ENCODE results near the gene PPP1R18.

The PPP1R18 gene

DNA sequence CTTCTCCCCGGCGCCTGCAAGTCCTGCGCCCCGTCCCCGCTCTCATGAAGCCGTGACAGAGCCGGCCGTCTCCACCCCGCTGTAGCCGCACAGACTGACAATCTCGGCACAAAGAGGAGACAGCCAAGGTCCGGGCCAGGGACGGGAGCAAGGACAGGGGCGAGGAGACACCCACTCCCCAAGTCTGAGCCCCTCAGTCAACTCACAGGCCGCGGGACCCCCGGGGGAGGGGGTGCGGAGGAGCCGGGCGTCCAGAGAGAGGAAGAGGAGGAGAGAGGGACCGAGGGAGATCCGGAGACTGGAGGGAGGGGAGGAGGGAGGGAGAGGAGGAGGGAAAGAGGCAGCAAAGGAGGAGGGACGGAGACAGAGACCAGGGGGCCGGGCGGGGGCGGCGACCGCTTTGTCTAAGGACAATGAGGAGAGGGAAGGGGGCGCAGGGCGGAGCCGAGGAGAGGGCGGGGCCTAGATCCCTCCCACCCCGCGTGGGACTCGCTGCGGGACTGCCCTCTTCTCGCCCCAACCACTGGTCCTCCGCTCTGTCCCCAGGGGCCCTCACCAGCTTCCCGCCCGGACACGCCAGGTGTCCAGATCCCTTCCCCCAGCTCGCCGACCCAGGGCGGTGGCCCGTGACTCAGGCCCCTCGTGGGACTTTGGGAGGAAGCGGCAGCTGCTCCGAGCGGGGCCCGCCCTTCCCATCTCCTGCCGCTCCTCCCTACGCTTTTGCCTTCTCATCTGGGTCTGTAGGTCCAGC is 638 bp upstream of the PPP1R18 start:
- TF ChIP-seq, protein P1, sequence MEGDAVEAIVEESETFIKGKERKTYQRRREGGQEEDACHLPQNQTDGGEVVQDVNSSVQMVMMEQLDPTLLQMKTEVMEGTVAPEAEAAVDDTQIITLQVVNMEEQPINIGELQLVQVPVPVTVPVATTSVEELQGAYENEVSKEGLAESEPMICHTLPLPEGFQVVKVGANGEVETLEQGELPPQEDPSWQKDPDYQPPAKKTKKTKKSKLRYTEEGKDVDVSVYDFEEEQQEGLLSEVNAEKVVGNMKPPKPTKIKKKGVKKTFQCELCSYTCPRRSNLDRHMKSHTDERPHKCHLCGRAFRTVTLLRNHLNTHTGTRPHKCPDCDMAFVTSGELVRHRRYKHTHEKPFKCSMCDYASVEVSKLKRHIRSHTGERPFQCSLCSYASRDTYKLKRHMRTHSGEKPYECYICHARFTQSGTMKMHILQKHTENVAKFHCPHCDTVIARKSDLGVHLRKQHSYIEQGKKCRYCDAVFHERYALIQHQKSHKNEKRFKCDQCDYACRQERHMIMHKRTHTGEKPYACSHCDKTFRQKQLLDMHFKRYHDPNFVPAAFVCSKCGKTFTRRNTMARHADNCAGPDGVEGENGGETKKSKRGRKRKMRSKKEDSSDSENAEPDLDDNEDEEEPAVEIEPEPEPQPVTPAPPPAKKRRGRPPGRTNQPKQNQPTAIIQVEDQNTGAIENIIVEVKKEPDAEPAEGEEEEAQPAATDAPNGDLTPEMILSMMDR (IDR thresholded peaks at IDR 0.05; ENCODE audit: low read depth, low read length, missing control alignments), result no peak
- DNase-seq, result peak; percentile 96
- Histone ChIP-seq H3K4me3 (ENCODE audit: low read depth, low read length) (peak overlapping the region; percentile 89), H3K36me3 (replicated peaks) (peaks cover 16% of the 10 kb centered on the region), H3K27ac (peak overlapping the region; percentile 85), H3K27me3 (replicated peaks) (no peaks in the 10 kb centered on the region)
- in situ Hi-C loops (cut with HindIII; ENCODE audit: low pct_ligation_motif_present, low sequenced_read_pairs), result no loop called here

DNA sequence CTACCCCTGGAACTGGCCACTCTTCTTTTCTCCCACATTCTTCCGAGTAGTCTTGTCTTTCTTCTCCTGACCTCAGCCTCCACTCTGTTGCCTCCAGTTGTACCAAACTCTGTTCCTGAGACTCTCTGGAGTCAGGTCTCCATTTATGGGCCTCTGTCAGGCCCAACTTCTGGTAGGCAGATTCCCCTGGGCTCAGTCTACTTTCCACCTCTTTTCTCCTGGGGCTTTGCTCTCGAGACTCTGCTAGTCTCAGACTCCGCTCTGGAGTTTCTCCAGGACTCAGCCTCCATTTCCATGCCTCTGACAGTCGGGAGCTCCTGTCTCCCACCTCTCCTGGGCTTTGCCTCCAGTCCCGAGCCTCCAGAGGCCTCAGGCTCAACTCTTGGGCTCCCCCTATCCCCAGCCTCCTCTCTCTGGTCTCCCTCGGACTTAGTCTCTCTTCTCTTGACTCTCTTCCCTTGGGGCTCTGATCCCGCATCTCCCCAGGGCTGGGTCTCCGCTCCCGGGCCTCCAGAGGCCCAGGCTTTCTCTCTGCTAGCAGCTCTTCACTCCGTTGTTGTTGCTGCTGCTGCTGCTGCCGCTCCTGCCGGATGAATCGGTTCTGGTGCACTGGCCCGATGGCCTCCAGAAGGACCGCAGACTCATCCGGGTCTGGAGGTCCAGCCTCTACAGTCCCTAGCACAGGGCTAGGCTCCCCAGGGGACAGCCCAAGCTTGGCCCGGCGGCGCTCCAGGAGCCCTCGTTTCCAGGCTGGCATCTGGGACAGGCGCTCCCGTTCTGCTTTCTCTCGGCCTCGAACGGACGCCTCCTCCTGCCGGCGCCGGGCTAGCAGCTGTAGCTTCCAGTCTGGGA is 1.1 kb downstream of the PPP1R18 start:
- Histone ChIP-seq H3K27me3 (replicated peaks) (no peaks in the 10 kb centered on the region), H3K27ac (peak overlapping the region; percentile 85), H3K4me3 (ENCODE audit: low read depth, low read length) (peak overlapping the region; percentile 89), H3K36me3 (replicated peaks) (peaks cover 25% of the 10 kb centered on the region)
- TF ChIP-seq, protein P1 (IDR thresholded peaks at IDR 0.05; ENCODE audit: low read depth, low read length, missing control alignments), result peak; percentile 60
- no peak for DNase-seq
- in situ Hi-C loops (cut with HindIII; ENCODE audit: low pct_ligation_motif_present, low sequenced_read_pairs), result no loop called here

DNA sequence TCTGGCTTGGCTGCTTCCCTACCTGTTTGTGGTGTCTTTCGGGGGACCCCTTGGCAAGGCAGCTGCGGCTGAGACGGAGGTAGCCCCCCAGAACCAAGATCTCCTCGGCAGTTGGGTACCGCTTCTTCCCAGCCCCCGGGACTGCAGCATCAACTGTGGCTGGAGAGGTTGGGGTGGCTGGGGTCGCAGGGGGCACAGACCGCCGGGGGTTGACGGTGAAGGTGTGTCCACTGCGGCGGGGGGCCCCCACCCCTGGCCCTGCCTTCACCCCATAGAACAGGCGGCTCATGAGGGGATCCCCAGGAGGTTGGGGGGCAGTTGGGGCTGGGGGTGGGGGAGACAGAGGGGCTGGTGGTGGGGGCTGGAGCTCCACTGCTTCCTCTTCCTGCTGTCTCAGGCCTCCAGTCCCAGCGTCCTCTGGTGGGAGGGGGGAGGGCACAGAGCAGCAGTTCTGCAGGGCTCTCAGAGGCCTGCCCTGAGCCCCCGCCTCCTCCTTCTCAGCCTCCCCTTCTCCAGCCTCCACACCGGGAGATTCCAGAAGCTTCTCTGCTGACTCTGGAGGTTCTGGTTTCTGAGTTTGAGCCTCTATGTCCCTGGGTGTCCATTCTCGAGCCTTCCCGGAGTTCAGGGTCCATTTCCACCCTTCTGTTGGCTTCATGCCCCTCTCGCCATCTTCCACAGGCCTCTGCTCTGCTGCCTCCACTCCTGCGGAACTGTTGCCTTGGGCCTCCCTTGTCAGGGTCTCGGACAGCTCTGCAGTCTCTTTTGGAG is 1.9 kb downstream of the PPP1R18 start:
- TF ChIP-seq, protein P1 (IDR thresholded peaks at IDR 0.05; ENCODE audit: low read depth, low read length, missing control alignments), result no peak
- Histone ChIP-seq H3K27ac (peak overlapping the region; percentile 85), H3K4me3 (ENCODE audit: low read depth, low read length) (peak overlapping the region; percentile 89), H3K27me3 (replicated peaks) (no peaks in the 10 kb centered on the region), H3K36me3 (replicated peaks) (peaks cover 33% of the 10 kb centered on the region)
- DNase-seq, result no peak
- in situ Hi-C loops (cut with HindIII; ENCODE audit: low pct_ligation_motif_present, low sequenced_read_pairs), result no loop called here

DNA sequence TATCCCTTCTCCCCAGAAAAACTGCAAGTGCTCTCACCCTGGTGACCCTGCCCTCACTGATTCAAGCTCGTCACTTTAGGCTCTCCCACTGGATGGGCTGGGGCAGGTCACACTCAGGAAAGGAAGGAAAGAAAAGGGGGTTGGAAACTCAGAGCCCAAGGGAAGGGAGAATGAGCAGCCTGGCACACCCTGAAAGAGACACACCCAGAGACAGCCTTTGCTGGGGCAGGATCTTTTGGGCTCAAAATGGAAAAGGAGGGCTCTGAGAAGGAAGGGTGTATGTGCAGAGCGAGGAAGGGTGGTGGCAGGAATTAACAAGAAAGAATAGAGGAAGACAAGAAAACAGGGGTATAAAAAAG is 2.5 kb downstream of the PPP1R18 start:
- no peaks in the 10 kb centered on the region for H3K27me3 ChIP-seq (replicated peaks)
- H3K4me3 ChIP-seq (ENCODE audit: low read depth, low read length), result peak overlapping the region; percentile 89
- DNase-seq, result no peak
- TF ChIP-seq, protein P1 (IDR thresholded peaks at IDR 0.05; ENCODE audit: low read depth, low read length, missing control alignments), result no peak
- in situ Hi-C loops (cut with HindIII; ENCODE audit: low pct_ligation_motif_present, low sequenced_read_pairs), result no loop called here
- H3K36me3 ChIP-seq (replicated peaks), result peaks cover 35% of the 10 kb centered on the region
- H3K27ac ChIP-seq, result peak overlapping the region; percentile 84

DNA sequence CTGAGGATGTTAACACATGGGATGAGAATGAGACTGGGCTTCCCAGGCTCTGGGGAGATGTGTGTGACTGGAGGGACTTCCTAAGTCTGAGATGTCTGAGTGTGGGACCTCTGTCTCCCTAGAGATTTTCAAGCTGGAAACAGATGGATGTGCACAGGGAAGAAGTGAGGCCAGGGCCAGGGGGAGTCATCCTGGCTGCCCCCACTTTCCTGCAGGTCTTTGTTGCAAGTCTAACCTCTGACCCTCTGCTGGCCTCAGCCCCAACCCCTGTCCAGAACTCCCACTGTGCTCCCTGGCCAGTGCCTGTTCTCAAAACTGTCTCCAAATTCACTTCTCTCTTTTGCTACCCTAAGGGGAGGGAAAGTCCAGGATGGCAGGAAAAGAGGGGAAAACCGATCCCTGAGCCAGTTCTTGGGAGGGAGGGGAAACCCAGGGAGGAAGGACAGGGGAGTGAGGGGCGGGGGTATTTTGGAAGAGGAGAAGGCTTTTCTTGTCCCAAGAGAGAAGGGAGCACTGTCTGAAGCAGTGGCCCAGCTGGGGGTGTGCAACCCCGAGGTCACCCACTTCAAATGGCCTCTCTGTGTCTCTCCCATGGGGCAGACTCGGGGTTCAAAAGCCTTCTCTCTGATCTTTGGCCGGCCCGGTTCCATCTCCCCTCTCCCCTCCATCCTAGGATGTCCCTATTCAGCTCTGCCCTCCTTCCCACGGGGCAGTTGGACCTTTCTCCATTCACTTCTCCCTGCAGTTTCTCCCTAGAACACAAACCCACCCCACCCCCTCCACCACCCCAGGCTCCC is 3.1 kb downstream of the PPP1R18 start:
- TF ChIP-seq, protein P1 (IDR thresholded peaks at IDR 0.05; ENCODE audit: low read depth, low read length, missing control alignments), result no peak
- peaks cover 40% of the 10 kb centered on the region for H3K36me3 ChIP-seq (replicated peaks)
- no peak for DNase-seq
- H3K27me3 ChIP-seq (replicated peaks), result no peaks in the 10 kb centered on the region
- H3K27ac ChIP-seq, result peak overlapping the region; percentile 84
- in situ Hi-C loops (cut with HindIII; ENCODE audit: low pct_ligation_motif_present, low sequenced_read_pairs), result no loop called here
- peak overlapping the region; percentile 89 for H3K4me3 ChIP-seq (ENCODE audit: low read depth, low read length)
